LHCN-M2 (cell line): ENCODE results near the gene PTPRB. TPM values are rescaled to one million over a fixed set of nuclear protein-coding genes. Genes with fewer than 3 reads are reported as not detected.

Source experiments
- DNase-seq: peaks from one replicate; pipeline ENCODE4 v3.0.0-alpha.2; 2012; ENCODE audit warnings: low read depth
- total RNA-seq: library from RNA; depleted of rRNA; stranded (reverse); fragments of >200 nt; gene quantifications from 2 replicates; pipeline ENCODE4 v1.2.3, GENCODE V29; 2014

PTPRB gene
- total RNA-seq, 1 experiment from 2014 or later: 0.40 TPM

GRCh38 chr12:70598467-70599193 lies 38.6 kb downstream of the PTPRB start:
- DNase-seq: no peak

- no peak for DNase-seq
Measured at GRCh38 chr12:70592664-70593063, 44.6 kb downstream of the PTPRB start.

- DNase-seq: no peak
Measured at GRCh38 chr12:70590549-70591226, 46.5 kb downstream of the PTPRB start.

- DNase-seq: peak; percentile 72
Measured at GRCh38 chr12:70590051-70590450, 47.2 kb downstream of the PTPRB start.

- no peak for DNase-seq
Measured at GRCh38 chr12:70584332-70584731, 52.9 kb downstream of the PTPRB start.

GRCh38 chr12:70583251-70583650 lies 54.0 kb downstream of the PTPRB start:
- DNase-seq: no peak

GRCh38 chr12:70581208-70581607 lies 56.0 kb downstream of the PTPRB start:
- no peak for DNase-seq

- no peak for DNase-seq
Measured at GRCh38 chr12:70577283-70577634, 60.0 kb downstream of the PTPRB start.

GRCh38 chr12:70576341-70577282 lies 60.6 kb downstream of the PTPRB start:
- peak; percentile 69 for DNase-seq

GRCh38 chr12:70571705-70572268 lies 65.4 kb downstream of the PTPRB start:
- DNase-seq: no peak

GRCh38 chr12:70571029-70571428 lies 66.2 kb downstream of the PTPRB start:
- no peak for DNase-seq

- DNase-seq: no peak
Measured at GRCh38 chr12:70561550-70561949, 75.7 kb downstream of the PTPRB start.

- no peak for DNase-seq
Measured at GRCh38 chr12:70560671-70561070, 76.6 kb downstream of the PTPRB start.

- DNase-seq: no peak
Measured at GRCh38 chr12:70559390-70559789, 77.8 kb downstream of the PTPRB start.

- DNase-seq: no peak
Measured at GRCh38 chr12:70557583-70558191, 79.5 kb downstream of the PTPRB start.

- DNase-seq: no peak
Measured at GRCh38 chr12:70556179-70556869, 80.9 kb downstream of the PTPRB start.

- no peak for DNase-seq
Measured at GRCh38 chr12:70555081-70555480, 82.1 kb downstream of the PTPRB start.

GRCh38 chr12:70553391-70553859 lies 83.8 kb downstream of the PTPRB start:
- no peak for DNase-seq

- DNase-seq: no peak
Measured at GRCh38 chr12:70551731-70552130, 85.5 kb downstream of the PTPRB start.

GRCh38 chr12:70550180-70550577 lies 87.0 kb downstream of the PTPRB start:
- no peak for DNase-seq
